GM10847 (cell line): Measurements from ENCODE around the gene EYA2.

ENCODE experiments used
- POLR2A ChIP-seq: IDR thresholded peaks from 2 replicates; pipeline ENCODE4 v1.6.1; 2011; ENCODE audit not compliant: insufficient read length; ENCODE audit errors: extremely low read depth

Gene EYA2

GRCh38 chr20:47211036-47211435 lies 316.4 kb downstream of the EYA2 start:
- no peak for TF ChIP-seq POLR2A

GRCh38 chr20:47212606-47213207 lies 318.1 kb downstream of the EYA2 start:
- no peak for TF ChIP-seq POLR2A

- no peak for TF ChIP-seq POLR2A
These were observed 319.3 kb downstream of the EYA2 start for GRCh38 chr20:47213966-47214365.

- no peak for TF ChIP-seq POLR2A
These were observed 321.2 kb downstream of the EYA2 start for GRCh38 chr20:47215653-47216397.

GRCh38 chr20:47216819-47217410 lies 322.3 kb downstream of the EYA2 start:
- TF ChIP-seq POLR2A, result no peak

GRCh38 chr20:47217482-47218446 lies 323.1 kb downstream of the EYA2 start:
- TF ChIP-seq POLR2A, result no peak

- no peak for TF ChIP-seq POLR2A
These were observed 325.5 kb downstream of the EYA2 start for GRCh38 chr20:47220161-47220582.

- TF ChIP-seq POLR2A, result no peak
These were observed 326.5 kb downstream of the EYA2 start for GRCh38 chr20:47221036-47221625.

- TF ChIP-seq POLR2A, result no peak
These were observed 328.0 kb downstream of the EYA2 start for GRCh38 chr20:47222468-47223119.

- no peak for TF ChIP-seq POLR2A
These were observed 329.3 kb downstream of the EYA2 start for GRCh38 chr20:47223896-47224295.

GRCh38 chr20:47224300-47224791 lies 329.7 kb downstream of the EYA2 start:
- no peak for TF ChIP-seq POLR2A

GRCh38 chr20:47224857-47225256 lies 330.2 kb downstream of the EYA2 start:
- no peak for TF ChIP-seq POLR2A

- no peak for TF ChIP-seq POLR2A
These were observed 330.8 kb downstream of the EYA2 start for GRCh38 chr20:47225458-47225857.

- no peak for TF ChIP-seq POLR2A
These were observed 332.5 kb downstream of the EYA2 start for GRCh38 chr20:47227119-47227518.
